Measurements from ENCODE around the gene GHRHR.

The GHRHR gene

GRCh38 chr7:30923009-30923773 lies 40.6 kb upstream of the GHRHR start:
- no peak for TF ChIP-seq CTCF (IDR thresholded peaks at IDR 0.05; ENCODE audit: insufficient read depth, low read depth, low read length, missing control alignments)
- no peak for DNase-seq (ENCODE audit: low read depth)

GRCh38 chr7:30923774-30924413 lies 39.9 kb upstream of the GHRHR start:
- TF ChIP-seq CTCF (IDR thresholded peaks at IDR 0.05; ENCODE audit: insufficient read depth, low read depth, low read length, missing control alignments), result no peak
- DNase-seq (ENCODE audit: low read depth), result no peak
- H3K4me3 ChIP-seq (ENCODE audit: low read depth, low read length), result no peak overlapping the region

More at GRCh38 chr7:30923009-30923773, 40.6 kb upstream of the GHRHR start:
- no peak overlapping the region for H3K4me3 ChIP-seq (ENCODE audit: low read depth, low read length)

GRCh38 chr7:30924624-30925023 lies 39.1 kb upstream of the GHRHR start:
- TF ChIP-seq CTCF (IDR thresholded peaks at IDR 0.05; ENCODE audit: insufficient read depth, low read depth, low read length, missing control alignments), result no peak
- no peak overlapping the region for H3K4me3 ChIP-seq (ENCODE audit: low read depth, low read length)
- DNase-seq (ENCODE audit: low read depth), result no peak

GRCh38 chr7:30925117-30925516 lies 38.6 kb upstream of the GHRHR start:
- no peak for DNase-seq (ENCODE audit: low read depth)
- no peak overlapping the region for H3K4me3 ChIP-seq (ENCODE audit: low read depth, low read length)
- no peak for TF ChIP-seq CTCF (IDR thresholded peaks at IDR 0.05; ENCODE audit: insufficient read depth, low read depth, low read length, missing control alignments)

- no peak for DNase-seq (ENCODE audit: low read depth)
- no peak overlapping the region for H3K4me3 ChIP-seq (ENCODE audit: low read depth, low read length)
- no peak for TF ChIP-seq CTCF (IDR thresholded peaks at IDR 0.05; ENCODE audit: insufficient read depth, low read depth, low read length, missing control alignments)
Observed at GRCh38 chr7:30925913-30926312, 37.8 kb upstream of the GHRHR start.

GRCh38 chr7:30926313-30926712 lies 37.4 kb upstream of the GHRHR start:
- TF ChIP-seq CTCF (IDR thresholded peaks at IDR 0.05; ENCODE audit: insufficient read depth, low read depth, low read length, missing control alignments), result no peak
- no peak for DNase-seq (ENCODE audit: low read depth)
- no peak overlapping the region for H3K4me3 ChIP-seq (ENCODE audit: low read depth, low read length)
